H9 (cell line): ENCODE data around the gene TMEM135. TPM values are rescaled to one million over a fixed set of nuclear protein-coding genes. Genes with fewer than 3 reads are reported as not detected.

Source experiments
- DNase-seq: peaks from one replicate; pipeline ENCODE4 v3.0.0-alpha.2; 2017
- H2AFZ ChIP-seq: one replicate; pipeline ENCODE4 v1.6.1; 2013; ENCODE audit warnings: mild to moderate bottlenecking, low read length, control low read depth, moderate library complexity
- H2AK5ac ChIP-seq: 2 replicates; pipeline ENCODE4 v1.6.1; 2013; ENCODE audit warnings: low read length, control low read depth, mixed read lengths; ENCODE audit not compliant: insufficient read length
- H2BK120ac ChIP-seq: one replicate; pipeline ENCODE4 v1.6.1; 2013; ENCODE audit warnings: low read depth, mild to moderate bottlenecking, low read length, control low read depth, inconsistent platforms; ENCODE audit not compliant: poor library complexity, severe bottlenecking
- H2BK12ac ChIP-seq: 2 replicates; pipeline ENCODE4 v1.6.1; 2013; ENCODE audit warnings: low read length, control low read depth, mixed read lengths, low read depth; ENCODE audit not compliant: insufficient read length
- H2BK15ac ChIP-seq: 2 replicates; pipeline ENCODE4 v1.6.1; 2013; ENCODE audit warnings: low read depth, low read length, control low read depth
- H2BK20ac ChIP-seq: one replicate; pipeline ENCODE4 v1.6.1; 2013; ENCODE audit warnings: low read depth, mild to moderate bottlenecking, low read length, control low read depth, inconsistent platforms; ENCODE audit not compliant: poor library complexity, severe bottlenecking
- H2BK5ac ChIP-seq: 2 replicates; pipeline ENCODE4 v1.6.1; 2013; ENCODE audit warnings: low read length, control low read depth, mixed read lengths; ENCODE audit not compliant: insufficient read length
- H3K14ac ChIP-seq: 2 replicates; pipeline ENCODE4 v1.6.1; 2013; ENCODE audit warnings: low read length, control low read depth; ENCODE audit not compliant: insufficient read depth
- H3K18ac ChIP-seq: 2 replicates; pipeline ENCODE4 v1.6.1; 2013; ENCODE audit warnings: low read depth, mild to moderate bottlenecking, mixed read lengths, low read length, control low read depth; ENCODE audit not compliant: insufficient read length
- H3K23ac ChIP-seq: 2 replicates; pipeline ENCODE4 v1.6.1; 2013; ENCODE audit warnings: low read length, control low read depth, mixed read lengths, low read depth; ENCODE audit not compliant: insufficient read length
- H3K23me2 ChIP-seq: 2 replicates; pipeline ENCODE4 v1.6.1; 2013; ENCODE audit warnings: low read depth, mild to moderate bottlenecking, mixed read lengths, low read length, control low read depth; ENCODE audit not compliant: insufficient read length, poor library complexity, severe bottlenecking
- H3K27ac ChIP-seq: 2 replicates; pipeline ENCODE4 v1.5.1; 2013; ENCODE audit warnings: low read length, control low read depth, mixed read lengths, low read depth; ENCODE audit not compliant: insufficient read length
- H3K27me3 ChIP-seq: 2 replicates; pipeline ENCODE4 v1.6.1; 2013; ENCODE audit warnings: low read length, control low read depth, inconsistent platforms; ENCODE audit not compliant: insufficient read depth
- H3K4ac ChIP-seq: 2 replicates; pipeline ENCODE4 v1.6.1; 2013; ENCODE audit warnings: low read depth, mild to moderate bottlenecking, control low read depth, inconsistent platforms, low read length, moderate library complexity
- H3K4me1 ChIP-seq: 2 replicates; pipeline ENCODE4 v1.6.1; 2013; ENCODE audit warnings: low read length, control low read depth, inconsistent platforms; ENCODE audit not compliant: insufficient read depth
- H3K4me2 ChIP-seq: 2 replicates; pipeline ENCODE4 v1.6.1; 2013; ENCODE audit warnings: low read length, control low read depth, mixed read lengths; ENCODE audit not compliant: insufficient read length, insufficient read depth
- H3K56ac ChIP-seq: 2 replicates; pipeline ENCODE4 v1.6.1; 2013; ENCODE audit warnings: low read depth, mild to moderate bottlenecking, mixed read lengths, low read length, control low read depth; ENCODE audit not compliant: insufficient read length
- H3K79me1 ChIP-seq: 2 replicates; pipeline ENCODE4 v1.6.1; 2013; ENCODE audit warnings: low read depth, mild to moderate bottlenecking, moderate library complexity, low read length, control low read depth, inconsistent platforms; ENCODE audit not compliant: insufficient read depth, poor library complexity, severe bottlenecking
- H3K79me2 ChIP-seq: 2 replicates; pipeline ENCODE4 v1.6.1; 2013; ENCODE audit warnings: low read length, control low read depth, inconsistent platforms; ENCODE audit not compliant: insufficient read depth
- H3K9ac ChIP-seq: 2 replicates; pipeline ENCODE4 v1.6.1; 2013; ENCODE audit warnings: low read length, control low read depth, mixed read lengths; ENCODE audit not compliant: insufficient read length; ENCODE audit errors: extremely low read depth
- H3K9me3 ChIP-seq: one replicate; pipeline ENCODE4 v1.6.1; 2013; ENCODE audit warnings: low read depth, low read length, inconsistent platforms; ENCODE audit not compliant: control insufficient read depth
- H3T11ph ChIP-seq: one replicate; pipeline ENCODE4 v1.6.1; 2013; ENCODE audit warnings: mild to moderate bottlenecking, low read length, control low read depth, inconsistent platforms
- H4K20me1 ChIP-seq: one replicate; pipeline ENCODE4 v1.6.1; 2013; ENCODE audit not compliant: control insufficient read depth, insufficient read length, insufficient read depth
- H4K5ac ChIP-seq: 2 replicates; pipeline ENCODE4 v1.6.1; 2013; ENCODE audit warnings: low read depth, mild to moderate bottlenecking, mixed read lengths, low read length, control low read depth; ENCODE audit not compliant: insufficient read length
- H4K8ac ChIP-seq: replicated peaks from 2 replicates; pipeline ENCODE4 v1.6.1; 2013; ENCODE audit warnings: low read length, control low read depth, mixed read lengths, low read depth; ENCODE audit not compliant: insufficient read length
- H4K91ac ChIP-seq: 2 replicates; pipeline ENCODE4 v1.6.1; 2013; ENCODE audit warnings: low read depth, mild to moderate bottlenecking, moderate library complexity, mixed read lengths, low read length, control low read depth; ENCODE audit not compliant: insufficient read length
- H3K27ac Mint-ChIP-seq, 3 experiments: 2 replicates in 2 of 3; 3 replicates in 1 of 3; pipeline ENCODE4 v1.8.0; 2020 to 2021; ENCODE audit warnings: mixed read lengths in 3 of 3, mild to moderate bottlenecking in 1 of 3, moderate library complexity in 1 of 3
- H3K27me3 Mint-ChIP-seq: 2 replicates; pipeline ENCODE4 v1.8.0; 2021; ENCODE audit warnings: low read depth, mild to moderate bottlenecking, moderate library complexity, mixed read lengths
- H3K36me3 Mint-ChIP-seq, 3 experiments: 2 replicates in 2 of 3; 3 replicates in 1 of 3; pipeline ENCODE4 v1.8.0; 2020 to 2021; ENCODE audit warnings: low read depth in 3 of 3, mixed read lengths in 3 of 3; ENCODE audit not compliant: insufficient read depth in 1 of 3
- H3K4me1 Mint-ChIP-seq, 2 experiments: 2 replicates each; pipeline ENCODE4 v1.8.0; 2020; ENCODE audit warnings: mixed read lengths in 2 of 2
- H3K4me3 Mint-ChIP-seq, 2 experiments: 2 replicates in 1 of 2; 3 replicates in 1 of 2; pipeline ENCODE4 v1.8.0; 2020 to 2021; ENCODE audit warnings: mild to moderate bottlenecking in 2 of 2, mixed read lengths in 2 of 2, moderate library complexity in 1 of 2
- H3K9me3 Mint-ChIP-seq, 2 experiments: 2 replicates in 1 of 2; 3 replicates in 1 of 2; pipeline ENCODE4 v1.8.0; 2020; ENCODE audit warnings: mild to moderate bottlenecking in 2 of 2, mixed read lengths in 2 of 2, moderate library complexity in 1 of 2
- WGBS: extraction: QIAGEN DNeasy Blood & Tissue Kit; methylation state at CpG from one replicate; pipeline ENCODE4 v1.1.7; 2013; ENCODE audit warnings: missing lambda C conversion rate, low lambda C conversion rate, mixed read lengths; ENCODE audit not compliant: insufficient read length; ENCODE audit errors: extremely low coverage; 5-methylcytosine and 5-hydroxymethylcytosine counted together
- total RNA-seq: library from RNA; stranded (reverse); gene quantifications from 2 replicates; pipeline ENCODE4 v1.2.1, GENCODE V29; 2021
- TF ChIP-seq, protein P1 (sequence below): fragments of 200-600 bp; sonication (generic); conservative IDR thresholded peaks from 3 replicates; pipeline ENCODE4 v1.8.0; 2021; ENCODE audit warnings: antibody characterized with exemption, mild to moderate bottlenecking

TMEM135 gene
- total RNA-seq, 1 experiment from 2014 or later: 25.2 TPM

DNA sequence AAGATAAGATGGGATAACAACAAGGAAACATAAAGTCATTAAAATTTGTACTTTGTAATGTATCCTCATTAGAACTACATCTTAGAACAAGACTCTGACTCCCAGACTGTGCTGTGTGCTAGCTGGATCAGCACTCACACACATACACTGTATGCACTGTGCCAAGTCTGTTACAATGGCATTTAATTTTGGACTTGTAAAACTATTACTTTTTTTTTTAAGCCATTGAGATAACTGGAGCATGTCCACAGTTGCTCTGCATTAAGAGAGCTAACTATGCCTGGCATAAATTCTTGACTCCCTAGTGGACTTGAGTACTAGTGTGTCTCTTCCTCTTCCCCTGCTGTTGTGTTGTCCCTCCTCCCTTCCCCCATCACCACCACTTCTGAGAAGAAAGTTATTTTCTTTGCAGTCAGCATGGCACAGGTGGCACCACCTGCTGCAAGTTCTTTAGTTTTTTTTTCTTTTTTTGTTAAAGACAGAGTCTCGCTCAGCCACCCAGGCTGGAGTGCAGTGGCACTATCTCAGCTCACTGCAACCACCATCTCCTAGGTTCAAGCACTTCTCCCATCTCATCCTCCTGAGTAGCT lies 268.6 kb downstream of the TMEM135 start:
- no peaks in the 10 kb centered on the region for H3K27me3 Mint-ChIP-seq
- H3K23ac ChIP-seq: no peak overlapping the region
- WGBS: no CpG with 5 or more reads among the region's 1 CpG
- H3K36me3 Mint-ChIP-seq: no peaks in the 10 kb centered on the region; a peak in 1 of 7 replicates
- no peak overlapping the region for H3K14ac ChIP-seq
- H3K4ac ChIP-seq: no peak overlapping the region
- no peak overlapping the region for H3K27ac ChIP-seq
- no peak overlapping the region for H4K5ac ChIP-seq
- H4K8ac ChIP-seq: no peak overlapping the region
- no peak overlapping the region for H3K4me3 Mint-ChIP-seq
- H3K4me1 ChIP-seq: peaks cover 2% of the 10 kb centered on the region; the same call in 1 of the 2 replicates
- H3K4me1 Mint-ChIP-seq: peaks cover 13 to 27% of the 10 kb centered on the region in 2 experiments
- no peak overlapping the region for H4K91ac ChIP-seq
- H2BK5ac ChIP-seq: no peak overlapping the region
- H4K20me1 ChIP-seq: no peaks in the 10 kb centered on the region
- no peaks in the 10 kb centered on the region for H3K79me1 ChIP-seq
- no peak overlapping the region for H2AK5ac ChIP-seq
- no peak overlapping the region for H3K4me2 ChIP-seq
- H3K18ac ChIP-seq: no peak overlapping the region
- no peak overlapping the region for H2AFZ ChIP-seq
- no peak overlapping the region for H2BK120ac ChIP-seq
- TF ChIP-seq, protein P1, sequence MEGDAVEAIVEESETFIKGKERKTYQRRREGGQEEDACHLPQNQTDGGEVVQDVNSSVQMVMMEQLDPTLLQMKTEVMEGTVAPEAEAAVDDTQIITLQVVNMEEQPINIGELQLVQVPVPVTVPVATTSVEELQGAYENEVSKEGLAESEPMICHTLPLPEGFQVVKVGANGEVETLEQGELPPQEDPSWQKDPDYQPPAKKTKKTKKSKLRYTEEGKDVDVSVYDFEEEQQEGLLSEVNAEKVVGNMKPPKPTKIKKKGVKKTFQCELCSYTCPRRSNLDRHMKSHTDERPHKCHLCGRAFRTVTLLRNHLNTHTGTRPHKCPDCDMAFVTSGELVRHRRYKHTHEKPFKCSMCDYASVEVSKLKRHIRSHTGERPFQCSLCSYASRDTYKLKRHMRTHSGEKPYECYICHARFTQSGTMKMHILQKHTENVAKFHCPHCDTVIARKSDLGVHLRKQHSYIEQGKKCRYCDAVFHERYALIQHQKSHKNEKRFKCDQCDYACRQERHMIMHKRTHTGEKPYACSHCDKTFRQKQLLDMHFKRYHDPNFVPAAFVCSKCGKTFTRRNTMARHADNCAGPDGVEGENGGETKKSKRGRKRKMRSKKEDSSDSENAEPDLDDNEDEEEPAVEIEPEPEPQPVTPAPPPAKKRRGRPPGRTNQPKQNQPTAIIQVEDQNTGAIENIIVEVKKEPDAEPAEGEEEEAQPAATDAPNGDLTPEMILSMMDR: no peak
- H3K9ac ChIP-seq: no peak overlapping the region
- H3K27ac Mint-ChIP-seq: no peak overlapping the region; a peak in 1 of 7 replicates
- no peak for DNase-seq
- no peak overlapping the region for H2BK15ac ChIP-seq
- H3T11ph ChIP-seq: no peak overlapping the region
- no peaks in the 10 kb centered on the region for H3K79me2 ChIP-seq
- no peaks in the 10 kb centered on the region for H3K23me2 ChIP-seq
- H2BK20ac ChIP-seq: no peak overlapping the region
- H3K56ac ChIP-seq: no peak overlapping the region
- no peaks in the 10 kb centered on the region for H3K27me3 ChIP-seq
- no peak overlapping the region for H2BK12ac ChIP-seq
- H3K9me3 Mint-ChIP-seq: no peaks in the 10 kb centered on the region
- no peaks in the 10 kb centered on the region for H3K9me3 ChIP-seq
